ENCODE data around the gene LRRC37B. TPM values are rescaled to one million over a fixed set of nuclear protein-coding genes. Genes with fewer than 3 reads are reported as not detected.
"Not testable (repeated sequence)": the region's sequence is repeated elsewhere in the genome, so short reads cannot be mapped to it uniquely, and the experiment has no call there.

LRRC37B gene
- total and polyA plus RNA-seq, 4 donors: 8.1 to 38.9 (median 16.4) TPM

GRCh38 chr17:32086833-32087232, 79.7 kb downstream of the LRRC37B start:
- not testable (repeated sequence) for DNase-seq; H3K36me3 ChIP-seq (ENCODE audit: control insufficient read depth in 4 of 4, insufficient read depth in 4 of 4, low read length in 4 of 4); H3K9me3 ChIP-seq (ENCODE audit: control insufficient read depth in 4 of 4, insufficient read depth in 3 of 4, low read length in 3 of 4); H3K27me3 ChIP-seq (ENCODE audit: control insufficient read depth in 3 of 3, insufficient read depth in 3 of 3, low read length in 2 of 3); H3K27ac ChIP-seq (ENCODE audit: low read depth in 1 of 2, low read length in 1 of 2); ATAC-seq (ENCODE audit: insufficient read depth, low FRiP score); H3K4me3 ChIP-seq; H3K4me1 ChIP-seq (ENCODE audit: control insufficient read depth in 5 of 5, insufficient read depth in 5 of 5, low read length in 5 of 5); H3K9ac ChIP-seq (ENCODE audit: insufficient read depth in 1 of 2, low read length in 2 of 2)
- WGBS, 2 donors: 96% methylated on average over 4 of the region's 4 CpGs

DNA sequence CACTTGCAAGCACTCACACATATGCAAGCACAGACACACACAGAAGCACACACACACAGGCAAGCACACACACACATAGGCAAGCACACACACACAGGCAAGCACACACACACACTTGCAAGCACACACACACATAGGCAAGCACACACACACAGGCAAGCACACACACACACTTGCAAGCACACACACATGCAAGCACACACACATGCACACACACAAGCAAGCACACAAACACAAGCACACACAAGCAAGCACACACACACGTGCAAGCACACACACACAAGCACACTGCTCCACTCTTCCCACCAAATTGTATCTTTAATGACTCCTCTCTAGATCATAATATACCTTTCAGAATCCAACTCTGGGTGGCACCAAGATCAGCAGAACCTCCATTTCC, 84.9 kb downstream of the LRRC37B start:
- H3K36me3 ChIP-seq (ENCODE audit: control insufficient read depth in 4 of 4, insufficient read depth in 4 of 4, low read length in 4 of 4); H3K4me1 ChIP-seq (ENCODE audit: control insufficient read depth in 5 of 5, insufficient read depth in 5 of 5, low read length in 5 of 5); H3K9ac ChIP-seq (ENCODE audit: insufficient read depth in 1 of 2, low read length in 2 of 2); H3K4me3 ChIP-seq; H3K27me3 ChIP-seq (ENCODE audit: control insufficient read depth in 3 of 3, insufficient read depth in 3 of 3, low read length in 2 of 3); H3K9me3 ChIP-seq (ENCODE audit: control insufficient read depth in 4 of 4, insufficient read depth in 3 of 4, low read length in 3 of 4); DNase-seq; H3K27ac ChIP-seq (ENCODE audit: low read depth in 1 of 2, low read length in 1 of 2); ATAC-seq (ENCODE audit: insufficient read depth, low FRiP score): not testable (repeated sequence)
- 86 to 89% methylated on average over 1 of the region's 1 CpG for WGBS, 2 donors

DNA sequence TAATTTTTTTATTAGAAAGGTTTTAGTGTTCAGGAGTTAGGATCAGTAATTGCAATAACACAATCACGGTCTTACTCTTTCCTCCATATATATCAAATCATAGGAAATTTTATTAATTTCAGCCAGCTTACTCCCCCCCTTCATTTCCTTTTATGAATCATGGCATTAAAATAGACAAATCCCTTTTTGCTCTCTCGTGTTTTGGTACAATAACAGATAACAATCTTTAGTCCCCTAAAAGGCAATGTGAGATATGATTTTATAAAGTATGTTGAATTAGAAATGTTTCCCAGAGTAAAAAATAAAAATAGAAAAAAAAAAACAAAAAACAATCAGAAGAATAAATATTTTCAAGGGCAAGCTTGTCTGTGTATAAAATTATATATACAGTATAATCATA, 92.5 kb downstream of the LRRC37B start:
- no peak overlapping the region for H3K27ac ChIP-seq (ENCODE audit: low read depth in 1 of 2, low read length in 1 of 2)
- H3K4me1 ChIP-seq (ENCODE audit: control insufficient read depth in 5 of 5, insufficient read depth in 5 of 5, low read length in 5 of 5): peaks cover 0 to 3% (median 0%) of the 10 kb centered on the region in 5 donors
- no peaks in the 10 kb centered on the region for H3K9me3 ChIP-seq (ENCODE audit: control insufficient read depth in 4 of 4, insufficient read depth in 3 of 4, low read length in 3 of 4)
- H3K27me3 ChIP-seq (ENCODE audit: control insufficient read depth in 3 of 3, insufficient read depth in 3 of 3, low read length in 2 of 3): no peaks in the 10 kb centered on the region
- no peak for DNase-seq
- TF ChIP-seq, protein P1, sequence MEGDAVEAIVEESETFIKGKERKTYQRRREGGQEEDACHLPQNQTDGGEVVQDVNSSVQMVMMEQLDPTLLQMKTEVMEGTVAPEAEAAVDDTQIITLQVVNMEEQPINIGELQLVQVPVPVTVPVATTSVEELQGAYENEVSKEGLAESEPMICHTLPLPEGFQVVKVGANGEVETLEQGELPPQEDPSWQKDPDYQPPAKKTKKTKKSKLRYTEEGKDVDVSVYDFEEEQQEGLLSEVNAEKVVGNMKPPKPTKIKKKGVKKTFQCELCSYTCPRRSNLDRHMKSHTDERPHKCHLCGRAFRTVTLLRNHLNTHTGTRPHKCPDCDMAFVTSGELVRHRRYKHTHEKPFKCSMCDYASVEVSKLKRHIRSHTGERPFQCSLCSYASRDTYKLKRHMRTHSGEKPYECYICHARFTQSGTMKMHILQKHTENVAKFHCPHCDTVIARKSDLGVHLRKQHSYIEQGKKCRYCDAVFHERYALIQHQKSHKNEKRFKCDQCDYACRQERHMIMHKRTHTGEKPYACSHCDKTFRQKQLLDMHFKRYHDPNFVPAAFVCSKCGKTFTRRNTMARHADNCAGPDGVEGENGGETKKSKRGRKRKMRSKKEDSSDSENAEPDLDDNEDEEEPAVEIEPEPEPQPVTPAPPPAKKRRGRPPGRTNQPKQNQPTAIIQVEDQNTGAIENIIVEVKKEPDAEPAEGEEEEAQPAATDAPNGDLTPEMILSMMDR (IDR thresholded peaks at IDR 0.05; ENCODE audit: control extremely low read depth, extremely low read depth): no peak
- 68 to 85% methylated on average over 2 of the region's 2 CpGs for WGBS, 2 donors
- H3K4me3 ChIP-seq: no peak overlapping the region
- no peaks in the 10 kb centered on the region for H3K36me3 ChIP-seq (ENCODE audit: control insufficient read depth in 4 of 4, insufficient read depth in 4 of 4, low read length in 4 of 4)
- H3K9ac ChIP-seq (ENCODE audit: insufficient read depth in 1 of 2, low read length in 2 of 2): no peak overlapping the region
- ATAC-seq (ENCODE audit: insufficient read depth, low FRiP score): no peak

- H3K27me3 ChIP-seq (ENCODE audit: control insufficient read depth in 3 of 3, insufficient read depth in 3 of 3, low read length in 2 of 3); H3K9ac ChIP-seq (ENCODE audit: insufficient read depth in 1 of 2, low read length in 2 of 2); H3K4me3 ChIP-seq; DNase-seq; ATAC-seq (ENCODE audit: insufficient read depth, low FRiP score); H3K4me1 ChIP-seq (ENCODE audit: control insufficient read depth in 5 of 5, insufficient read depth in 5 of 5, low read length in 5 of 5); H3K36me3 ChIP-seq (ENCODE audit: control insufficient read depth in 4 of 4, insufficient read depth in 4 of 4, low read length in 4 of 4); H3K27ac ChIP-seq (ENCODE audit: low read depth in 1 of 2, low read length in 1 of 2); H3K9me3 ChIP-seq (ENCODE audit: control insufficient read depth in 4 of 4, insufficient read depth in 3 of 4, low read length in 3 of 4): not testable (repeated sequence)
- 95 to 97% methylated on average over 8 of the region's 8 CpGs for WGBS, 2 donors
These were observed 93.1 kb downstream of the LRRC37B start for GRCh38 chr17:32100323-32100722.

GRCh38 chr17:32100971-32101631, 93.9 kb downstream of the LRRC37B start:
- H3K9ac ChIP-seq (ENCODE audit: insufficient read depth in 1 of 2, low read length in 2 of 2): no peak overlapping the region
- ATAC-seq (ENCODE audit: insufficient read depth, low FRiP score) (no peak), DNase-seq (peak in 1 of 3 donors; percentile 40)
- WGBS, 2 donors: 59 to 84% methylated on average over 8 of the region's 8 CpGs
- H3K27ac ChIP-seq (ENCODE audit: low read depth in 1 of 2, low read length in 1 of 2): no peak overlapping the region
- no peaks in the 10 kb centered on the region for H3K36me3 ChIP-seq (ENCODE audit: control insufficient read depth in 4 of 4, insufficient read depth in 4 of 4, low read length in 4 of 4)
- TF ChIP-seq, protein P1 (IDR thresholded peaks at IDR 0.05; ENCODE audit: control extremely low read depth, extremely low read depth): no peak
- peaks cover 0 to 3% (median 0%) of the 10 kb centered on the region in 5 donors for H3K4me1 ChIP-seq (ENCODE audit: control insufficient read depth in 5 of 5, insufficient read depth in 5 of 5, low read length in 5 of 5)
- H3K27me3 ChIP-seq (ENCODE audit: control insufficient read depth in 3 of 3, insufficient read depth in 3 of 3, low read length in 2 of 3): no peaks in the 10 kb centered on the region
- H3K9me3 ChIP-seq (ENCODE audit: control insufficient read depth in 4 of 4, insufficient read depth in 3 of 4, low read length in 3 of 4): no peaks in the 10 kb centered on the region
- no peak overlapping the region for H3K4me3 ChIP-seq
